ENCODE measurements around the gene MBP.
A peak's percentile ranks its signal among the peaks of the same experiment; 100 is the strongest.

Gene MBP

DNA sequence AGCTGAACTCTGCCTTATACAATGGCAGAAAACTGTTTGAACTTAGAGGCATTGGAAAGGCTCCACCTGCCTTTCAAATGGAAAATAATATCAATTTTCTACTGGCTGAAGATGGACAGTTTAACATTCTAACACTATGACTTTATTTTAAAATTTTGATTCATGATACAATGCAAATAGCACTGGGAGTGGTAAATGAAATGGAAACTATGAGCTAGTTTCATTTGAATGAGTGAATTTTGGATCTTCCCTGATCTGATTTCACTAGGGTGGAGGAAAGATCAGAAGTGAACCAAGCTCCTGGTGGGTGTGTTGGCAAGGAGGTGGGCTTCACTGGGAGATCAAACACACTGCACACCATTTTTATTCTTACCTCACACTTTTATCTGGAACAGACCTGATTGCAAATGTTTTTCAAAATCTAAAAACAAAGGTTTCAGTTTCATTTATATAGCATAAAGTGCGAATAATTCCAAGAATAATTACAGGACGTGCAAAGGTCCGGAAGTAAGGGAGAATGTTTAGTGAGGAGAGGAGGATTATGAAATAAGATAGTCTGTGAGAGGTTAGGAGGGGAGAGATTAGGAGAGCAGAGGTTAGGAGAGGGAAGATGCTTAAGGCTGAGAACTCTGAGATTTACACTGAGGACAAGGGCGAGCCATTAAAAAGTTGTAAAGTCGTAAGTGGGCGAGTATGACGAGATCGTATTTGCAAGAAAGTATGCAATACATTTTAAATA lies 18.6 kb upstream of the MBP start:
- no peak for DNase-seq

DNA sequence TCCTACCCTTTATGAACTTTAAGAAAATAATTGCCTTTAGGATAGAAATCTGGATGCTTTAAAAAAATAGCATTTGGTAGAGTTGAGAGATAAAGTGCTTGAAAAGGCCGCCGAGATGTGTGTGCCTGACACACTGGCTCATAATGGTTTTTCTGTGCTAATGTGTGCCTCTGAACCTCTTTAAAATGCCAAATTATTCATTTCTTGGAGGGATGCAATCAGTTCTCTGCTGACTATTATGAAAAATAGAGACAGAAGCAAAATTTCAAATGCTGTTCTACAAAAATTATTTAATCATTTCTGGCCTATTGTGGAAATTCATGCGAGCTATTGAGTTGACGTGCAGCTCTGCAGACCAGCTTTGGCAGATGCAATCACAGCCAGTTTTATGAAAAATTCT lies 18.0 kb upstream of the MBP start:
- DNase-seq = no peak

DNA sequence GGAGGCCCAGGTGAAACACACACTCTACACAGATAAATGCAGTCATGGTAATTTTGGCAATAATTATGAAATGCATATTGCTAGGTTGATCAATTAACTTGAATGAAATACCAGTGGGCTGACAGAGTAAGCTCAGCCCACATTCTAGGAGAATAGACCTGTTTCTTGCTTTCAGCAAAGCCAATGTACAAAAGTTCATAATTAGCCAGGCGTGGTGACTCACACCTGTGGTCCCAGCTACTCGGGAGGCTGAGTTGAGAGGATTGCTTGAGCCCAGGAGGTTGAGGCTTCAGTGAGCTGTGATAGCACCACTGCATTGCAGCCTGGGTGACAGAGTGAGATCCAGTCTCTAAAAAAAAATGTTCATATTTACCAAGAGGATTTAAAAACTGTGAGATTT lies 15.7 kb upstream of the MBP start:
- DNase-seq = no peak

DNA sequence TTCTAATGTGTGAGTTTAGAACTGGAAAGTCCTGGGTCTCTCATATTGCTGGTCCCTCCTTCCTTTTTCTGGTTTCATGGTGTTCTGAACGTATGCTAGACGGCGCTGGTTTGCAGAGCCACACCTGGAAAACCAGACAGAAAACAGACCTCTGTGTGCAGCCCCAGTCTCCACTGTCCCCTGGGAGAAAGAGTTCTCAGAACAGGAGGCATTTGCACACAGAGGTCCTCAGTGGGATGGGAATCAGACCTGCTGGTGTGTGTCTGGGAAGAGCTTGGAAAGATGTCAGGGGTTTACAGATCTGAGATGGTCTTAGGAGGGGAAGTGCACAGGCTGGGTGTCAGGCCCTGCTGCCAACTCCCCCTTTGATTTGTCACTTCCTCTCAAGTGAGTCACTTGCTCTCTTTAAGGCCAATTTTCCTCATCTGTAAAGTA lies 14.9 kb upstream of the MBP start:
- no peak for DNase-seq

DNA sequence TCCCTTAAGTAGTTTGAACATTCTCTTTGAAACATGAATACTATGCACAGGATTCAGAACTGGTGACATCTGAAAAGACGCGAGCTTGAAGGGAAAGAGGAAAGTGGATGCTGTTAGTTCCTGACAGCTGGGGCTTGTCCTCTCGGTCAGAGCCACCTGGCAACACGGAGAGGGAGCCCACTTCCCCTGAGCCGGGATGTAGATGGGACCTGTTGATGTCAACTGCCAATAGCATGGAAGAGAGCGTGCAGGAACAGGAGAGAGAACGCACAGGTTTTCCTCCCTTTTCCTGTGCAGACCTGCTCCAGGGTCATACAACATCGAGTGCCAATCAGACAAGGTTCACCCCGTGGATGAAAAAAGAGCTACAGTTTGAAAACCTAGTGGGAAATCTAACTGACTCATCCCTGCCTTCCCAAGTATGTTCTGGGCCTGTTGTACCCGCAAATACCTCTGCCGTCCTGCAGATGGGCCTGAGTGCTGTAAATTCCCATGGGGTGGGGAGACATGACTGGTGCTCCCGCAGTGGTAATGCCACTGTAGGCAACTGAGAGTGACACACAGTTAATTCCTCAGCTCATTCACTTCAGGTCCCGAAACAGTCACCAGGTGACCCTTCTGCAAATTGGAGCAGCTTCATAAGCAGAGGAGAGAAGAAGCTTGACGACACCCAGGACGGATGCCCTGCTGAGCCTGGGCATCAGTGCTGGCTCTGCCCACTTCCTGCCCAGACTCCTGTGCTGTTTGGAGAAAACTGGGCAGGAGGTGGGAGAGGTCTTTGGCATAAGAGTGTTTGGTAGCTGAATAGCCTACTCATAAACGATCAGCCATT lies 13.9 kb upstream of the MBP start:
- peak in 2 of 3 experiments; percentile 33 to 78 for DNase-seq

DNA sequence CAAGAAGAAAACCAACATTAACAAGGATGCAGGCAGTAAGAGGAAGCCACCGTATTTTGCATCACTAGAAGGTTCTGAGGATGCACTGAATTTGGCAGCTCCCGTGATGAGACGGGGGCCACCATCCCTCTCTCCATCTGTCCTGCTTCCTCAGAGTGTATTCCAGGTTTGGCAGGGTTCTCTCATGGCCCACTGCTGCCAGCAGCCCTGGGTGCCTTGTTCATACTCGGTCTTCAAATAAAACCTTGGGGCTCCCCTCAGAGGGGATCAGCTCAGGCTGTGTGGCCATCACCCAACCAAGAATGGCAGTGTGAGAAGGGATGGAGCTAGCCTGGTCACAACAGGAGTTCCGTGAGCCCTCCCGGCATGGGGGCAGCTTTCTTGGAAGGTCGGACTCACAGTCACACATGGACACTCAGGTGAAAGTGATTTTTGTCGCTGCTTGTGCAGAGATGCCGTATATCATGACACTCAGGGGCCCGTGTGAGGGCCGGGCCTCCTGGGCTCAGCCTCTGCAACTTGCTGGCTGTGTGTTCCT lies 12.8 kb upstream of the MBP start:
- DNase-seq = no peak

DNA sequence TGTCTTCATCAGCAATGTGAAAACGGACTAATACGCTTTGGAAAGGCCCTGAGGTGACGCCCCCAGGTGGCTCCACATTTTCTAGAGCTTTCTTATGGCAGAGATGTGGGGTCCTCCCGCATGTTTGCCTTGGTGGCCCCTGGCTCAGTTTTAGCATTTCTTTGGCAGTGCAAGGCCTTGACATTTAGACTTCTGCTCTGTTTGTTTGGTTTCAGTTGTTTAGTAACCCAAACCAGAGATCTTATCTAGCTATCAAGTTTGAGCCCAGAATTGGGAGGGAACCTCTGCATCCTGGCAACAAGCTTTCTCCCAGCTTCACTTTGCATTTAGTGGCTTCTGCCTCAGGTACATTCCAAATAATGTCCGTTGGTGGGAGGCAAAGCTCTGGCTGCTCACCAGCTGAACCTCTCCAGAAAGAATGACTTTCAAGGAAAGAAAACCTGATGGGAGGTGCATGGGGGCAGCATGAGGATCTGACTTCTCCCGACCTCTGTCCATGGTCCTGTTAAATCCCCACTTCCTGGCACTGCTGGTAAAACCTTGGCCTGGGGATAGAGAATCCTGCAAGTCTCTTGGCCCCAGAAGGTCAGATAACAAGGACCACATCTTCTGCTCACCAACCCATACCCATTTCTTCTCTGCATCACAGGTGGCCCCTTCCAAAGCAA lies 12.0 kb upstream of the MBP start:
- no peak for DNase-seq

DNA sequence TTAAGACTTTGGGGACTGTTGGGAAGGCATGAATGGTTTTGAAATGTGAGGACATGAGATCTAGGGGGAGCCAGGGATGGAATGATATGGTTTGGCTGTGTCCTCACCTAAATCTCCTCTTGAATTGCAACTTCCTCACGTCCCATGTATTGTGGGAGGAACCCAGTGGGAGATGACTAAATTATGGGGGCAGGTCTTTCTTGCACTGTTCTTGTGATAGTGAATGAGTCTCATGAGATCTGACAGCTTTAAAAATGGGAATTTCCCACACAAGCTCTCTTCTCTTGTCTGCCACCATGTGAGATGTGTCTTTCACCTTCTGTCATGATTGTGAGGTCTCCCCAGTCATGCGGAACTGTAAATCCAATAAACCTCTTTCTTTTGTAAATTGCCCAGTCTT lies 11.5 kb upstream of the MBP start:
- no peak for DNase-seq

DNA sequence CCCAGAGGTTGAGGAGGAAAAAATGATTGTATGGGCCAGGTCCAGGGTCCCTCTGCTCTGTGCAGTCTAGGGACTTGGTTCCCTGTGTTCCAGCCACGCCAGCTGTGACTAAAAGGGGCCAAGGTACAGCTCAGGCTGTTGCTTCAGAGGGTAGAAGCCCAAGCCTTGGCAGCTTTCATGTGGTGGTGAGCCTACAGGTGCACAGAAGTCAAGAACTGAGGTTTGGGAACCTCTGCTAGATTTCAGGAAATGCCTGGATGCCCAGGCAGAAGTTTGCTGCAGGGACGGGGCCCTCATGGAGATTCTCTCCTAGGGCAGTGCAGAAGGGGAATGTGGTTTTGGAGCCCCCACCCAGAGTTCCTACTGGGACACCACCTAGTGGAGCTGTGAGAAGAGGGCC lies 10.6 kb upstream of the MBP start:
- no peak for DNase-seq

DNA sequence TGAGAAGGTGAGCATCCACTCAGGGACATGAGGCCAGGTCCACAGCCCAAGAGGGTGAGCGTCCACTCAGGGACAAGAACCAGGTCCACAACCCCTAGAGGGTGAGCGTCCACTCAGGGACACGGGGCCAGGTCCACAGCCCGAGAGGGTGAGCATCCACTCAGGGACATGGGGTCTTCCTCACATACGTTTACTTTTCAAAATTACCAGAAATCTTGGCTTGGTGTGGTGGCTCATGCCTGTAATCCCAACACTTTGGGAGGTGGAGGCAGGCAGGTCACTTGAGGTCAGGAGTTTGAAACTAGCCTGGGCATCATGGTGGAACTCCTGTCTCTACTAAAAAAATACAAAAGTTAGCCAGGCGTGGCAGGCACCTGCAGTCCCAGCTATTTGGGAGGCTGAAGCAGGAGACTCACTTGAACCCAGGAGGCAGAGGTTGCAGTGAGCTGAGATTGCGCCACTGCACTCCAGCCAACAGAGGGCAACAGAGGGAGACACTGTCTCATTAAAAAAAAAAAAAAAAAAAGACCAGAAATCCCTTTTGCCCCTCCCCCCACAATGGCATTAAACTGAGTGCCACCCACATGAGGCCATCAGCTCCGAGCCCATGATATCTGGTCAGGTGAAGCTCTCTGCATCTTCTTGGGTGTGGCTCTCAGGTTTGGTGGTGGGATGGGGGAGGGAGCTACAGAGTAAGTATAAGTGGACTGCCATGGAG lies 9.0 kb upstream of the MBP start:
- DNase-seq = no peak

DNA sequence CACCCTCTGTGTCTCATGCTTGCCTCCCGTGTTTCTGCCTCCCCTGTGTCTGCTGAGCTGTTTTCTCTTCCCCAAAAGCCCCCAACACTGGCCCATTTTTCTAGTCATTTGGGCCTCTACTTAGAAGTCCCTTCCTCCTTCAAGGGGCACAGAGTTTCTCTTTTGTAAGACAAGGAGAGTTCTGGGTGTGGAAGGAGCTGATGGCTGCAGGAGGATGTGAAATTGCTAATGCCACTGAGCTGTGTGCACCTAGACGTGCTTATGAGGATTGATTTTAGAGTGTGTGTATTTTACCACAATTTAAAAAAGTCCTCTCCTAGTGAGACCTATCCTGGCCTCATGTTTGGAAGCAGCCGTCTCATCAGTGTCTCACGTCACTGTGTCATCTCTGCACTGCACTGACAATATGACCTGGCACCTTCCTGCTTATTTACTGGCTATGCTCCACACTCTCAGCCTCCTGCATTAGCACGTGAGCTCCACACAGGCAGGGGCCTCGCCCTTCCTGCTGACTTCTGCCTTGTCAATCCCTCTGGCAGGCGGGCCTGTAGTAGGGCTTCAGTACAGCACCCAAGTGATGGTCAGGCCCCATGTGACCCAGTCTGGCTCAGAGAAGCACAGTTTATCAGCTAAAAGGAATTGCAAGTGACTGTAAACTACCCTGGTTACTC lies 8.0 kb upstream of the MBP start:
- no peak for DNase-seq

DNA sequence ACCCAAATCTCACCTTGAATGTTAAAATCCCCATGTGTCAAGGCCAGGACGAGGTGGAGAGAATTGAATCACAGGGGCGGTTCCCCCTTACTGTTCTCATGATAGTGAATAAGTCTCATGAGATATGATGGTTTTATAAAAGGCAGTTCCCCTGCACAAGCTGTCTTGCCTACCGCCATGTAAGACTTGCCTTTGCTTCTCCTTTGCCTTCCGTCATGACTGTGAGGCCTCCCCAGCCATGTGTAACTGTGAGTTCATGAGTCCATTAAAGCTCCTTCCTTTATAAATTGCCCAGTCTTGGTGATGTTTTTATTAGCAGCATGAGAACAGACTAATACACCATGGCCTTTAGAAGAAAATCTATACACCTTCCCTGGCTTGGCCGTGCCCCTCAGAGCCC lies 7.4 kb upstream of the MBP start:
- DNase-seq = no peak

DNA sequence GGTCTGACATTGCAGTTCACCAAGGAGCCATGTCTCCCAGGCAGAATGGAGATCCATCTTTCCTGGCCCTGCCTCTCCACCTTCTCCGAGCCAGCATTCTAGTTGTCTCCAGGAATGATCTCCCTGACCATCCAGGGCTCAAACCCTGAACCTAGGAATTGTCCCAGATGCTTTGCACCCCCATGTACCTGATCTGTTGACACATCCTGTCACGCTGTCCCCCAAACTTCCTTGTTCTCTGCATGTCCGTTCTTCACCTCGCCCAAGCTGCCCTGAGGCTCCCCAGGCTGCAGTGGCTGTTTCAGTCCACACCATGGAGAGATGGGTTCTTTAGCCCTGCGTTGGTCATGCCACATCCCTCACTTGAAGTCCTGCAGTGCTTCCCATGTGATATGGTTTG lies 7.0 kb upstream of the MBP start:
- no peak for DNase-seq

DNA sequence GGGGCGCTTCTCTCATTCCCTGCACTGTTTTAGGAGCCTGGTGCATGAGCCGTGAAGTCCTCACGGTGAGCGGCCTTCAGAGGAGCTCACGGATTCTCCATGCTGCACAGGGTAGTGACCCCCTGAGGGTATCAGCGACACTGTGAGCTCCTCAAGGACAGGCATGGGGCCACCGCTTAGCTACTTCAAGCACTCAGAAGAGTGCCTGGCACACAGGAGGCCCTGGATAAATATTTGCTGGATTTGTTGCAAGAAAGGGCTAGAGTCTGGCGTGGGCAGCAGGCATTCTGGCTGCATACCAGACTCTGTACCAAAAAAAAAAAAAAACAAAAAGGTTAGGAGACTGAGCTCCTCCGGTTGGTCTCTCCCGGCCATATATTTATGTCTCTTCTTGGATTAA lies 5.7 kb upstream of the MBP start:
- DNase-seq = no peak

DNA sequence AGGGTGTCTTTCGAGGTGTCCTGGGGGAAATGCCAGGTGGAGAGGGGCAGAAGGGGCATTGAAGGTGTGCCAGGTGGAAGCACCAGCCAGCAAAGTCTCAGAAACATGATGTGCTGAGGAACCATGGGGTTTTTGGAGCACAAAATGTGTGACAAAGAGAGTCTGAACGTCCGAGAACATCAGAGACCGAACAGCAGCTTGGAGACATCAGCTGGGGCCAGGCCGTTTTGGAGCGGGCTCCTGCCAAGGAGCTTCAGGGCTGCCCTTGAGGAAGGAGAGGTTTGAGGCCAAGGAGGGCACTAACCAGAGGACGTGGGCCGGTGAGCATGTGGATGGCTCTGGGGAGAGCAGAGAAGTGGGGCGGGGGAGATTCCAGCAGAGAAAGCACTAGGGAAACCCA lies 5.3 kb upstream of the MBP start:
- no peak for DNase-seq

DNA sequence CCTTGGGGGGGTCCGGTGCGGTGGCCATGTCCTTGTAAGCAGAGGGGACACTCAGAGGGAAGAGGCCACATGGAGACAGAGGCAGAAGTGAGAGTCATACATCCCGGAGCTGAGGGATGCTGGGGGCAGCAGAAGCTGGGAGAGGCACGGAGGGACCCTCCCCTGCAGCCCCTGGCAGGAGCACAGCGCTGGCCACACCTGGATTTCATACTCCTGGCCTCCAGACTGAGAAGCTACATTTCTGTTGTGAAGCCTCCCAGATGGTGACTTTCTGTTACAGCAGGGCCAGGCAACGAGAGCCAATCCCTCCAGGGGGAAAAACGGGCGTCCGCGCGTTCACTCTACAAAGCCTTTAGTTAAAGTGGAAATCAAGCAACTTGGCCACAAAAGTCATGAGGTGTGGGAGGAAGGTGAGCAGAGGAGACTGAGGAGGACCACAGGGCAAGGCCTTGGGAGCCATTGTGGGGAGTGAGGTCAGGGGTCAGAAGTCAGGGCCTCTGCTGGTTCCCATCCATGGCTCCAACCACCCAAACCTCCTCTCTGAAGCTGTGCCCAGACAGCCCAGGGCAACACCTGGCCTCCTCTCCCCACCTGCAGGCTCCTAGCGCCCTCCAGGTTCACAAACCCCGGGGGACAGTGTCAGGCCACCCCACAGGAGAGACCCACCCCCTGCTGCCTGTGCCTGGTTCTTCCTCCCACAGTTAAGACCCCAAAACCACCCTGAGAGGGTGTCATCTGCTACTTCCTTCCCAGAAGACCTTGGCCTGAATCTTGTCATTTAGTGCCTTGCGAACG lies 4.5 kb upstream of the MBP start:
- DNase-seq = no peak

DNA sequence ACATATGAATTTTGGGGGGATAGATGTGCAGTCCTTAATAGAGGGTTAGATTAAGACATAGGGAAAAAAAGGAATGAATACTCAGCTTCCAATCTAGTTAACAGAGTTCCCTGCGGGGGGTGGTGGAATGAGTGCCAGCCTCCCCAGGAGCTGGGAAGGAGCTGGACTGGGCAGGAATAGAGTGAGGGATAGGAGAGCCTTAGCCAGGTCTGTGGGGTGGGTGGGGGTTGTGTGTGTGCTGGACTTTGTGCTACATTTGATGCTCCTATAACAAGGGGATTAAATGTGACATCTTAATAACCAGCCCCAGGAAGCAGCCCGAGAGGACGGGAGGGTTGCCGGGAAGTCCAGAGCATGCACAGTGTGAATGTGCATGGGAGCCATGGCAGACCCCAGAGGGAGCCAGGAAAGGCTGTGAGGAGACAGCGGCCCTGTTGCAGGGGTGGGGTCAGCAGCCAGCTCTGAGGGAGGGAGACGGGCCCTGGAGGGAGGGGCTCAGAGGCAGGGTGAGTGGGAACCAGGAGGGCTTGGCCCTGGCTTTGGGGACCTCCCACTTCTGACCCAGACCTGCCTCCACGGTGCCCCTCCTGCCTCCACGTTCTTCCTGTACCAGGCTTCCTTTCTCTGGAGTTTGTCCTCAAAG lies 3.6 kb upstream of the MBP start:
- no peak for DNase-seq

DNA sequence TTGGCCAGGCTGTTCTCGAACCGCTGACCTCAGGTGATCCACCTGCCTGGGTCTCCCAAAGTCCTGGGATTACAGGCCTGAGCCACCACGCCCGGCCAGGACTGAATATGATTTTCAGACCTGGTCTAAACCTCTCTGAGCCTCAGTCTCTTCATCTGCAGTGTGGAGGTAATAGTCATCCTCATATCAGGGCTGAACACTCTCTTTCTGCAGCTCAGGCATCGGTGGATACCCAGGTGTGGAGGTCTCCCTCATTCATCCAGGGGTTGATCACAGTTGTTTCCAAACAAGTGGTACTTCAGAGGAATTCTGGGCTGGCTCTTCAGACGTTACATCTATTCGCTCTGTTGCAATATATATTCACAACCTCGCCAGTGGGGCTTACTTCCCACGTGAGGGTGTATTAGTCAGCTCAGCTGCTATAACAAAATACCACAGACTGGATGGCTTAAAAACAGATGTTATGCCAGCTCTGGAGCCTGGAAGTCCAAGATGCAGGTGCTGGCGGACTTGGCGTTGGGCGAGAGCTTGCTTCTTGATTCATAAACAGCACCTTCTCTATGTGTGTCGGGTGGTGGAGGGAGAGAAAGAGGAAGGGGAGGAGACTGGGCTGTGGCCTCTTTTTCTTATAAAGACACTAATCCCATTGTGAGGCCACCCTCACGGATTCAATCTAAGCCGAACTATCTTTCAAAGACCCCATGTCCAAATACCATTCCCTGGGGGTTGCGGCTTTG lies 2.9 kb upstream of the MBP start:
- no peak for DNase-seq

DNA sequence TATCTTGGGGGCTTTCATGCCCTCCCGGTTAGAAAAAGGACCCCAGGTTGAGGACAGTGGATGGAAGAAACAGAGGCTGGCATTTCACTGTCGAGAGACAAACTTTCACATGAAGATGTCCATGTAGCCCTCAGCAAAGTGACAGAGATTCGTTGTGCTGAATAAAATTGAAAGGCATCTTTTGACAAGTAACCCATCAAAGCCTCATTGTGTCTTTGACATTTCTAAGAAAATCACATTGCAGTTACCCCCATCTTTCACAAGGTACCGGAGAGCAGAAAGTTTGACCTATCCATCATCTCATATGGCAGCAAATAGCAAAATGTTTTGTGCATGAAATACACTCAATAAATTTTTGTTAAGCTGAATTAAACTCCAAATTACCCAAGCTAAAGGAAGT lies 2.0 kb upstream of the MBP start:
- no peak for DNase-seq

DNA sequence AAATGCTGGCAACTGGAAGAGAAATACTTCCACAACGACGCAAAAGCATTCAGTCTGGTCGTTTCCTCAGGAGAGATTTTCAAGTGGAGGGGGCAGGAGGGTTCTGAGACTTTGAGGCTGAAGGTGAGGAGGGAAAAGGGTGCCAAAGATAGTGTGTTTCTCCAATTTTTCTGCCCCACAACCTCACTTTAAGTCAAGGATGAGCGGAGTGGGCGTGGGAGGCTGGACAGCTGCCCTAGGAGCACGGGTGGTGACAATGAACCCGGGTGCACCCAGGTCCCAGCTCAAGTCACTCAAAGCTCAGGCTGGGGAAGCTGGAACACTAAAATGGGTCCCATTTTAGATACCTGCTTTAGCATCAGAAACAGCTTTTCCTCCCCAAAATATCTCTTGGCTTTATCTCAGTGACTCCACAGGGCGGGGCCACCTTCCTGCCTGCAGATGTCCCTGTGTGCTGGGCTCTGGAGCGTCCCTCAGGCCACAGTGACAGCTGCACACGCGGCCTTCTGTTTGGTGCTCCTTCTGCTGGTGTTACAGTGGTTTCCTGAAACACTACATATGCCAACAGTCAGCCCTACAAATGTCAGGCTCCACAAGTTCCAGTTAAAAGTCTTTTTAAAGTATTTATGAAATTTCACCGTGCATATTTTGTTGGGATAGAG lies 1.4 kb upstream of the MBP start:
- DNase-seq = peak in 1 of 3 experiments; percentile 49

All from NCI-H1417 (cell line).